GM10266 (cell line): ENCODE data around the gene DCTN3.

Experiments
- DNase-seq: peaks from one replicate; pipeline ENCODE4 v3.0.0; 2012; ENCODE audit errors: extremely low spot score
- CTCF ChIP-seq: IDR thresholded peaks from 2 replicates; pipeline ENCODE4 v1.5.1; 2012; ENCODE audit warnings: mild to moderate bottlenecking, low read depth; ENCODE audit not compliant: control insufficient read depth, insufficient read depth; ENCODE audit errors: missing control alignments

DCTN3 gene

GRCh38 chr9:34587271-34587670, 33.0 kb downstream of the DCTN3 start:
- TF ChIP-seq CTCF: no peak
- no peak for DNase-seq

- no peak for TF ChIP-seq CTCF
- DNase-seq: no peak
These were observed 34.2 kb downstream of the DCTN3 start for GRCh38 chr9:34585946-34586669.

- no peak for DNase-seq
- TF ChIP-seq CTCF: no peak
These were observed 35.3 kb downstream of the DCTN3 start for GRCh38 chr9:34584970-34585369.

- no peak for TF ChIP-seq CTCF
- no peak for DNase-seq
These were observed 37.5 kb downstream of the DCTN3 start for GRCh38 chr9:34582787-34583186.

GRCh38 chr9:34581318-34581717, 39.0 kb downstream of the DCTN3 start:
- TF ChIP-seq CTCF: no peak
- no peak for DNase-seq

- TF ChIP-seq CTCF: no peak
- DNase-seq: no peak
These were observed 39.9 kb downstream of the DCTN3 start for GRCh38 chr9:34580358-34580757.

- TF ChIP-seq CTCF: no peak
- no peak for DNase-seq
These were observed 40.5 kb downstream of the DCTN3 start for GRCh38 chr9:34579808-34580163.
